ENCODE results near the gene ADAMTSL4.

ADAMTSL4 gene

DNA sequence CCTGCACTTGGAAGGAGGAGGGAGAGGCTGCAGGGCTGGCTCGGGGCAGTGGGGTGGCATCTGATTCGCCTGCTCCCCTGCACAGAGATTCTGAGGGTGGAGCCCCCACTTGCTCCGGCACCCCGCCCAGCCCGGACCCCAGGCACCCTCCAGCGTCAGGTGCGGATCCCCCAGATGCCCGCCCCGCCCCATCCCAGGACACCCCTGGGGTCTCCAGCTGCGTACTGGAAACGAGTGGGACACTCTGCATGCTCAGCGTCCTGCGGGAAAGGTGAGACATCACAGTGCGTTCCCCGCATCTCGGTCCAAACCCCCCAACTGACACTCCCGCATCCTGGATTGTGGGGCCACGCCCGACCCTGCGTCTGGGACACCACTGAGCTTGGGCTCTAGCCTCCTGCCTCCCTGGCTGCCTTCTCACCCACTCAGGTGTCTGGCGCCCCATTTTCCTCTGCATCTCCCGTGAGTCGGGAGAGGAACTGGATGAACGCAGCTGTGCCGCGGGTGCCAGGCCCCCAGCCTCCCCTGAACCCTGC is 7.9 kb downstream of the ADAMTSL4 start:
- DNase-seq (ENCODE audit: extremely low read depth, low read depth): no peak
- TF ChIP-seq, protein P1, sequence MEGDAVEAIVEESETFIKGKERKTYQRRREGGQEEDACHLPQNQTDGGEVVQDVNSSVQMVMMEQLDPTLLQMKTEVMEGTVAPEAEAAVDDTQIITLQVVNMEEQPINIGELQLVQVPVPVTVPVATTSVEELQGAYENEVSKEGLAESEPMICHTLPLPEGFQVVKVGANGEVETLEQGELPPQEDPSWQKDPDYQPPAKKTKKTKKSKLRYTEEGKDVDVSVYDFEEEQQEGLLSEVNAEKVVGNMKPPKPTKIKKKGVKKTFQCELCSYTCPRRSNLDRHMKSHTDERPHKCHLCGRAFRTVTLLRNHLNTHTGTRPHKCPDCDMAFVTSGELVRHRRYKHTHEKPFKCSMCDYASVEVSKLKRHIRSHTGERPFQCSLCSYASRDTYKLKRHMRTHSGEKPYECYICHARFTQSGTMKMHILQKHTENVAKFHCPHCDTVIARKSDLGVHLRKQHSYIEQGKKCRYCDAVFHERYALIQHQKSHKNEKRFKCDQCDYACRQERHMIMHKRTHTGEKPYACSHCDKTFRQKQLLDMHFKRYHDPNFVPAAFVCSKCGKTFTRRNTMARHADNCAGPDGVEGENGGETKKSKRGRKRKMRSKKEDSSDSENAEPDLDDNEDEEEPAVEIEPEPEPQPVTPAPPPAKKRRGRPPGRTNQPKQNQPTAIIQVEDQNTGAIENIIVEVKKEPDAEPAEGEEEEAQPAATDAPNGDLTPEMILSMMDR (IDR thresholded peaks at IDR 0.05; ENCODE audit: low read depth, low read length): no peak

DNA sequence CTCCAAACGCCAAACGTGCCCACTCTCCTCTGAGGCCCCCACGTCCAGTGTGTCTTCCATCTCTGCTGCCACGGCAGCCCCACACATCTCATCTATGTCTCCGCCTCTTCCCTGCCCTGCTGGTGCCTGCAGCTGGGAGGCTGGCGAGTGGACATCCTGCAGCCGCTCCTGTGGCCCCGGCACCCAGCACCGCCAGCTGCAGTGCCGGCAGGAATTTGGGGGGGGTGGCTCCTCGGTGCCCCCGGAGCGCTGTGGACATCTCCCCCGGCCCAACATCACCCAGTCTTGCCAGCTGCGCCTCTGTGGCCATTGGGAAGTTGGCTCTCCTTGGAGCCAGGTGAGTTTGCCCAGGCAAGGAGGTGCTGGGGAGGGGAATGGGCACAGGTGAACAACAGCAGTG is 8.6 kb downstream of the ADAMTSL4 start:
- TF ChIP-seq, protein P1 (IDR thresholded peaks at IDR 0.05; ENCODE audit: low read depth, low read length): no peak
- no peak for DNase-seq (ENCODE audit: extremely low read depth, low read depth)

DNA sequence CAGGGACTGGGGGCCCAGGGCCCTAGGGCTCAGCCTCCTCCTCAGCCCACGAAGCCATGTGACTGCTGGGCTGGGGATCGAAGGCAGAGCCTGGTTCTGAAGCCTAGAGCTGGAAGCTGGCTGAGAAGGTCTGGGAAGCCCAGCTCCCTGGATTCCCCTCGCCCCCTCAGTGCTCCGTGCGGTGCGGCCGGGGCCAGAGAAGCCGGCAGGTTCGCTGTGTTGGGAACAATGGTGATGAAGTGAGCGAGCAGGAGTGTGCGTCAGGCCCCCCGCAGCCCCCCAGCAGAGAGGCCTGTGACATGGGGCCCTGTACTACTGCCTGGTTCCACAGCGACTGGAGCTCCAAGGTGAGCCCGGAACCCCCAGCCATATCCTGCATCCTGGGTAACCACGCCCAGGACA is 9.1 kb downstream of the ADAMTSL4 start:
- TF ChIP-seq, protein P1 (IDR thresholded peaks at IDR 0.05; ENCODE audit: low read depth, low read length): no peak
- no peak for DNase-seq (ENCODE audit: extremely low read depth, low read depth)

DNA sequence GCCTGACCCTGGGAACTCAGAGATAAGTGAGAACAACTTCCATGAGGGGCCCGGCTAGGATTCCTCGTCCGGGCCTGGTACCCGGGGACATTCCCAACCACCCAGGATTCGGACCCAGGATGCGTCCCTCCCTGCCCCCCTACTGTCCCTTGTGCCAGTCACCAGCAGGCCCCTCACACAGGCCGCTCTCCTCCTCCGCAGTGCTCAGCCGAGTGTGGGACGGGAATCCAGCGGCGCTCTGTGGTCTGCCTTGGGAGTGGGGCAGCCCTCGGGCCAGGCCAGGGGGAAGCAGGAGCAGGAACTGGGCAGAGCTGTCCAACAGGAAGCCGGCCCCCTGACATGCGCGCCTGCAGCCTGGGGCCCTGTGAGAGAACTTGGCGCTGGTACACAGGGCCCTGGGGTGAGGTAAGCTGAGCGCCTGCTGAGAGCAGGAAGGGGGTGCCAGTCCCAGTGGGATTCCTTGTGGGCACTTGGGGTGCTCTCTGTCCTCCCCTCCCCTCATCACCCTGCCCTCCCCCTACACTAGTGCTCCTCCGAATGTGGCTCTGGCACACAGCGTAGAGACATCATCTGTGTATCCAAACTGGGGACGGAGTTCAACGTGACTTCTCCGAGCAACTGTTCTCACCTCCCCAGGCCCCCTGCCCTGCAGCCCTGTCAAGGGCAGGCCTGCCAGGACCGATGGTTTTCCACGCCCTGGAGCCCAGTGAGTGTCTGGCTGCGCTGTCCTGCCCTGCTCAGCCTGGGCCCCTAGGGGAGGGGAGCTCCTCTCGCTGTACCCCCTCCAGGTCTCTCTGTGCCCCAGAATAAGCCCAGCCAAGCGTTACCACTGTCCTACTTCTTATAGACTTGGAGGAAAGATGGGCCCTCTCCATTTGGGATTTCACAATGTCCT is 9.8 kb downstream of the ADAMTSL4 start:
- no peak for DNase-seq (ENCODE audit: extremely low read depth, low read depth)
- TF ChIP-seq, protein P1 (IDR thresholded peaks at IDR 0.05; ENCODE audit: low read depth, low read length): no peak

DNA sequence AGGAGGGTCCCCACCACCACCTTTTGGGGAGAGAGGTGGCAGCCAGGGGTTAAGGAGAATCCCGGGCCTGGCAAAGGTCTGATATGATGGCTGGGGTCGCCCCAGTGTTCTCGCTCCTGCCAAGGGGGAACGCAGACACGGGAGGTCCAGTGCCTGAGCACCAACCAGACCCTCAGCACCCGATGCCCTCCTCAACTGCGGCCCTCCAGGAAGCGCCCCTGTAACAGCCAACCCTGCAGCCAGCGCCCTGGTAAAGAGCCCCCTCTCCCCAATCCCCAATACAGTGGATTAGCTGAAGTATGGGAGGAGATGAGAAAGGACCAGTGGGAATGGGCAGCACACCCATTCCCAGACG is 10.4 kb downstream of the ADAMTSL4 start:
- TF ChIP-seq, protein P1 (IDR thresholded peaks at IDR 0.05; ENCODE audit: low read depth, low read length): no peak
- DNase-seq (ENCODE audit: extremely low read depth, low read depth): no peak

DNA sequence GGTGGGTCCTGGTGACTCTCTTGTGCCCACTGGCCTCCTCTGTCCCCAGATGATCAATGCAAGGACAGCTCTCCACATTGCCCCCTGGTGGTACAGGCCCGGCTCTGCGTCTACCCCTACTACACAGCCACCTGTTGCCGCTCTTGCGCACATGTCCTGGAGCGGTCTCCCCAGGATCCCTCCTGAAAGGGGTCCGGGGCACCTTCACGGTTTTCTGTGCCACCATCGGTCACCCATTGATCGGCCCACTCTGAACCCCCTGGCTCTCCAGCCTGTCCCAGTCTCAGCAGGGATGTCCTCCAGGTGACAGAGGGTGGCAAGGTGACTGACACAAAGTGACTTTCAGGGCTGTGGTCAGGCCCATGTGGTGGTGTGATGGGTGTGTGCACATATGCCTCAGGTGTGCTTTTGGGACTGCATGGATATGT is 10.8 kb downstream of the ADAMTSL4 start:
- TF ChIP-seq, protein P1 (IDR thresholded peaks at IDR 0.05; ENCODE audit: low read depth, low read length): peak; percentile 91
- DNase-seq (ENCODE audit: extremely low read depth, low read depth): no peak

DNA sequence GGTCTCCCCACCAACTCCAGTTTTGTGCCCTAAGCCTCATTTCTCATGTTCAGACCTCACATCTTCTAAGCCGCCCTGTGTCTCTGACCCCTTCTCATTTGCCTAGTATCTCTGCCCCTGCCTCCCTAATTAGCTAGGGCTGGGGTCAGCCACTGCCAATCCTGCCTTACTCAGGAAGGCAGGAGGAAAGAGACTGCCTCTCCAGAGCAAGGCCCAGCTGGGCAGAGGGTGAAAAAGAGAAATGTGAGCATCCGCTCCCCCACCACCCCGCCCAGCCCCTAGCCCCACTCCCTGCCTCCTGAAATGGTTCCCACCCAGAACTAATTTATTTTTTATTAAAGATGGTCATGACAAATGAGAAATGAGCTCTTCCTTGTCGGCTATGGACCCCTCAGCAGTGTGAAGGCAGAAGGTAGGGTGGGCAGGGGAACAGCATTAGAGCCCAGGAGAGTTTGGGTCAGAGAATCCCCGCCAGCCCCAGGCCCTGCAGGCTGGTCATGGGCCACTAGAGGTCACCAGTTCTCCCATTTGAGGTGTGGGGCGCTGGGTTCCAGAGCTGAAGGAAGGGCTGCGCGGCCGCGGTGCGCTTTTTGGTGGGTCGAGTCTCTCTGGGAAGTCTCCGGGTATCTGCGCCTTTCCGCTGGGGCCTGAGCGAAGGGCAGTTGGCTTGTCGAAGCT is 11.5 kb downstream of the ADAMTSL4 start:
- TF ChIP-seq, protein P1 (IDR thresholded peaks at IDR 0.05; ENCODE audit: low read depth, low read length): peak; percentile 89
- DNase-seq (ENCODE audit: extremely low read depth, low read depth): no peak
